Raji (cell line): ENCODE measurements around the gene ERC2.

ENCODE experiments used
- POLR2A ChIP-seq: IDR thresholded peaks from 2 replicates; pipeline ENCODE4 v1.6.1; 2011; ENCODE audit warnings: low read depth, low read length, control low read depth; ENCODE audit not compliant: insufficient read depth

ERC2 gene

DNA sequence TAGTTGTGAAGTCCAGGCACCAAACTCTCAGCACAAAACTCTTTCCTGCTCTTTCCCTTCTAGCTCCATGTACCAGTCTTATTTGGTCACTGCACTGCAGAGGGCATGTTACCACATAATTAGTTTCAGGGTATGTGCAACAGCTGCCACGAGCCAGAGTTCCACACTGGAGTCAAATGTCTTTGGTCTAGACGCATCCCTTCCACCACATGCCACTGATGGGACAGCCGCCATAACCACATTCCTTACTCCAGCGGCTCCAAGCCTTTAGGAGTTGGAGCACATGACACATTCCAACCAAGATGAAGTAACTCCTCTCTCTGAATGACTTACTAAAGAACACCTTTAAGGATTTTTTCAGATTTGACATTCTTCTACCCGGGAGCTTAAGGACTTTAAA lies 153.4 kb downstream of the ERC2 start:
- no peak for TF ChIP-seq POLR2A

DNA sequence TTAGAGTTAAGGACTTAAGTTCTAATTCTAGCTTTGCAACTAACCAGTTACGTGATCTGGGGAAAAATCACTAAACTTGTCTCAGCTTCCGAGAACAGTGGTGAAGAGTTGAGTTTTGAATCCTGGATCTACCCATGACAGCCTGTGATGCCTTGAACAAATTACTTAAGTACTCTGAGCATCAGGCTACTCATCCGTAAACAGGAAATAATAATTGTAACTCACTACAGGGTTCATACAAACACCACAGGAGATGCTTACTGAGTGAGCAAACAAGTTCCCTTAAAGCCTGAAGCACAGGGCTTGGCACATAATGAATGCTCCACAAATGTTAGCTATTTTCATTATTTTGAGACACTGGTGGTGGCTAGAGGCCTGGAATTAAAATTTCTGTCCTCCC lies 158.8 kb downstream of the ERC2 start:
- no peak for TF ChIP-seq POLR2A

- no peak for TF ChIP-seq POLR2A
Observed at GRCh38 chr3:56308471-56308870, 159.8 kb downstream of the ERC2 start.

DNA sequence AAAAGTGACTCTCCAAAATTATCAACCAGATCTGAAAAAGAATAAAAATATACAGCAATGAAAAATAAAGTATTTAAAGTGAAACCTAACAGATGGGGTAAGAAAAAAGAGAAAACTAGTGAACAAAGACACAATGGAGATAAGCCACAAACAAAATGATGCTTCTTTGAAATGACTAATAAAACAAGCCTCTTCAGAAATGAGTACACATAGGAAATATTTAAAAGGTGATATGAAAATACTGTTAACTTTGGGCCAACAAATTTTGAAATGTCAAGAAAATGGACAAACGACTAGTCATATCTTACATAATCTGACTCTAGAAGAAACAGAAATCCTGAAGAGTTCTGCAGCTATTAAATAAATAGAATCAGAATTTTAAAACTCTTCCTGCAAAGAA lies 164.2 kb downstream of the ERC2 start:
- TF ChIP-seq POLR2A: no peak

- no peak for TF ChIP-seq POLR2A
Observed at GRCh38 chr3:56303487-56303886, 164.8 kb downstream of the ERC2 start.

GRCh38 chr3:56302417-56302816 lies 165.8 kb downstream of the ERC2 start:
- no peak for TF ChIP-seq POLR2A

DNA sequence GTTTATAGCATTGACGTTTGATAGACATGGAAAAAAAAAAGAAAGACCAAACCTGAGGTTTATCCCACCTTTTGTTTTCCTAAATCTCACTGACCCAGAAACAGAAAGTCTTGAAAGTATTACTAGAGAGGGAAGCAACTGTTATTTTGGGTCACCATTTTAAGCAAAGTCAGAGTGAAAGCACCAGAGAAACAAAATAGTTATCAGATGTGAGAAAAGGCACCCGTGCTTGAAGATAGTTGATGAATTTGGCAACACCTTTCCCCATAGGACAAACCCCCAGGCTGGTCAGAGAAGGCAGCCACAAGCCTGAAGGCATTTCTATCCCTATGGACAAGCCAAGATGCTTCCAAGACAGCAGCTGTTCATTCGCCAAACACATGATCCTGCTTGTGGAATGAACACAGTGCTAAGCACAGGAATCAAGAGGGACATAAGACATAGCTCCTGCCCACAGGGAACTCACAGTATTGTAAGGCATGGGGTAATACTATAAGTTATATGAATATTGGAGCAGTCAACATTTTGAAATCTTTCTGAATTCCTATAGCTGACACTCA lies 170.9 kb downstream of the ERC2 start:
- TF ChIP-seq POLR2A: no peak

GRCh38 chr3:56296361-56296760 lies 171.9 kb downstream of the ERC2 start:
- TF ChIP-seq POLR2A: no peak

- TF ChIP-seq POLR2A: no peak
Observed at GRCh38 chr3:56295161-56295560, 173.1 kb downstream of the ERC2 start.

DNA sequence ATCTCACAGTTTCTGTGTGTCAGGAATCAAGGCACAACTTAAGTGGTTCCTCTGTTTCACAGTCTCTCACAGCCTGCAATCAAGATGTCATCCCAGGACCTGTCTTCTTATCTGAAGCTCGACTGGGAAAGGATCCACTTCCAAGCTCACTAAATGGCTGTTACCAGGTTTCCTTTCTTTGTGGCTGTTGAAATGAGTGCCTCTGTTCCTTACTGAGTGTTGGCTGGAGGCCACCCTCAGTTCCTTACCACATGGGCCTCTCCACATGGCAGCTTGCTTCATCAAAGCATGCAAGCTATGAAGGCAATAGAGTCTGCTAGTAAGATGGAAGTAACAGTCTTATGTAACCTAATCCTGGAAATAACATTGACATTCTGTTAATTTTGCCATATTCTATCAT lies 174.0 kb downstream of the ERC2 start:
- TF ChIP-seq POLR2A: no peak

DNA sequence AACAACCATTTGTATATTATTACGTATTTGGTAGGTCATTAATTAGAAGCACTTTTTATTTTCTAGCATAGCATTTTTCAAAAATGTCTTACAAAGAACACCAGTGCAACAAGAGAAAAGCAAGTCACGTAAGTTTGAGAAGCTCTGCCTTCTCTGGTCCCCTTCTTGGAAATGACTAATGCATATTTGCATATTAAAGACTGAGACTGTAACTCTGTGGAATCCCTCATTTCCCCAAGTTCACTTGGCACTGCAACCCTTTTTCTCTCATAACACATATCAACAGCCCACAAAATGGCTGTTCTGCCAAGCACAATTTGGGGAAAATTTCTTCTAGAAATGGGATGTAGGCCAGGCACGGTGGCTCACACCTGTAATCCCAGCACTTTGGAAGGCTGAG lies 176.3 kb downstream of the ERC2 start:
- TF ChIP-seq POLR2A: no peak

DNA sequence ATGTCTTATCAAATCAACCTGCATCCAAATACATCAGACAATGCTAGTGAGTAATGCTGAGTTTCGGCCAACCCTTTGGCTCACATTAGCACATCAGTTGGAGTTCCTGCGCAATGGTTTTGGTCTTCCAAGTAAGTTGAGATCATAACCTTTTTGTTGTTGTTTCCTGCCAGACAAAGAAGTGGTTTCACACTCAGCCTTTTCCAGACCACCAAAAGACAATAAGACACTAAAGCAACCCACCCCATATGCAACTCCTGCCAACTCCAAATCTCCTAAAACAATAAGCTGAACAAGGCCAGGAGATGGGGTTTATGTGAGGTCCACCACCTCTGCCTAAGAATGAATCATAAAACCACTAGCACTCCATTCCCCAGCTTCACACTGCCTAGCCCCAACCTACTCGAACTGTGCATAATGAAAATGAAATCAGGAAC lies 177.0 kb downstream of the ERC2 start:
- no peak for TF ChIP-seq POLR2A

DNA sequence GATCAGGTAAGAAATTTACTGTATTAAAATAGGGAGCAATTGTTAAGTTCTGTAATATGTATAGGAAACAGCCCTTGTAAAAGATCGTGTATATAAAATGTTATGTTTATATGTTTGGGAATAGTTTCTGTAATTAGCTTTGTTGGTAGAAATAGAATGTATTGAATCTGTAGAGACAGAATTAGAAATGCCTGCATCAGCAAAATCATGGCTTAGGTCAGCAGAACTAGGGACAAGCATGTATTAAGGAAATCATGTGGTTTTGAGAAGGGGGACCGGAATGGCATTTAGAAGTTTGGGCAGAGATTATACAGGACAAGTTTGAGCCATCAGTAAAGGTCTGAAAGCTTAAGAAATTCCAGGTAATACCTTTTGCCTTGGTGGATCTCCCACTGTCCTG lies 177.9 kb downstream of the ERC2 start:
- TF ChIP-seq POLR2A: no peak

DNA sequence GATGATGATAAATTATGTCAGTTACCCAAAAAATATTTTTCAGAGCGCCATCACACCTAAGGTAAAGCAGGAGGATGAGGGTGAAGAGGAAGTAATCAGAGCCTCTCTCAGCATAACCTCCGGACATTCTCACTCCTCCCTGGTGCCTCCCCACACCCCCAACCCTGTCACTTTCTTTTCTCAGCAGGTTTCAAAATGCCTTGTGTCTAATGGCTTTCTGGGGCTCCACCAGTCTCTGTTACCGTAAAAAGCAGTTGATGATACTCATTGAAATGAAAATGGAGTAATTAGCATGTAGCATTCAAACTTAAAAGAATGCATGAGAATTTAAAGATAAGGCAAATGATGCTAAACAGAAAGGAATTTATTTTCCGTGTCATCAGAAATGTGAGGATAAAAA lies 180.0 kb downstream of the ERC2 start:
- no peak for TF ChIP-seq POLR2A

DNA sequence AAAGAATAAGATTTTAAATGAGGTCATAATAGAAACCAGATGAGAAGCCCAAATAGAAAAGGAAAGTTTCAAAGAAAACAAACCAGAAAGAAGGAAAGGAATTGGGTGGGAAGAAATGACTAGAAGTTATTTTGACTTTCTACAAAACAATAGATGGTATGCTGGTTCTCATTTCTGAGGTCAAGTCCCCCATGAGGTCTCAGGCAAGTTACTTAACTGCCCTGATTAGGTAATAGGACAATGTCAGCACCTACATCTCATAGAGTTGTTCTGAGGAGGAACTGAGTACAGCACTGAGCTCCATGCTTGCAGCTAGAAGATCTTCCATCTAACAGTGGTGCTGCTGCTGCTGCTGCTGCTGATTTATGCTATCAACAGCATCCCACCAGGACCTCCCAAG lies 185.9 kb downstream of the ERC2 start:
- no peak for TF ChIP-seq POLR2A

DNA sequence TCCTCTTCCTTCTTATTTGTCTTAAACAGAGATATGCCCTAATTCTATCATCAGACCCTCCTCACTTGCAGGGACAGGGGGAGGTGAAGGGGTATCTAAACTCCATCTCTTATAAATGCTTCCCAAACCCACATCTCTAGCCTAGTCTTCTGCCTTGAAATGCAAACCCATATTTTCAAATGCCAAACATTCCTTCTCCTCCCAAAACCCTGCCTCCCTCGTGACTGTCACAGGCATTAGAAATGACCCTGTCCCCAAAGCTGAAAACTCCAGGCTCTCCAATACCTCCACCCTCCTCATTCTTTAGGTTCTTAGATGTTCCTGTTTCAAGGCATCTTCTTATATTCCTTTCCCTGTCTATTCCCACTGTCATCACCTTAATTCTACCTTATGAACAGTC lies 191.0 kb downstream of the ERC2 start:
- no peak for TF ChIP-seq POLR2A

DNA sequence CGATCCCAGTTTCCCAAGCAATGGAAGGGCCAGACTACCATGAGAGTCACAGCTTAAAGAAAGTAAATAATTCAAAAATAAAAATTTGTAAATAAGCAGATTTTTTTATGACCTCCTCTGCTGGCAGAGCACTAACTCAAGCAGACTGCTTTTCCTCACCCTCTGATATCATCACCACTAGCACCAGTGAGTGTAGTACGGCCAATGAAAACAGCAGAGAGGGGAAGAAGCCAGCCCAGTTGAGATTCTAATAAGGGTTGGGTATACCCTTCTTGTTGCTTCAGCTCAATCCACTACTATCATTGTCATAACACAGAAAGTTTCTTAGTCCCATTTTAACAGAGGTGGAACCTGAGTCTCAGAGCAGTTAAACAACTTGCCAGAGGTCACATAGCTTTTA lies 193.1 kb downstream of the ERC2 start:
- no peak for TF ChIP-seq POLR2A

- no peak for TF ChIP-seq POLR2A
Observed at GRCh38 chr3:56269755-56270535, 198.3 kb downstream of the ERC2 start.
